Smooth muscle cell (in vitro differentiated cells): Measurements from ENCODE around the gene CFAP119. TPM values are rescaled to one million over a fixed set of nuclear protein-coding genes. Genes with fewer than 3 reads are reported as not detected.

Source experiments
- DNase-seq: peaks from one replicate; lab custom pipeline; 2025; ENCODE audit not compliant: unreplicated experiment; lab: John Stamatoyannopoulos, UW
- H2AFZ ChIP-seq: fragments of 200-600 bp; sonication (generic); 2 replicates; pipeline ENCODE4 v1.6.0; 2016; ENCODE audit warnings: antibody characterized with exemption, low read depth, mild to moderate bottlenecking
- H3F3A ChIP-seq: fragments of 200-600 bp; sonication (generic); 2 replicates; pipeline ENCODE4 v1.6.0; 2017; ENCODE audit warnings: antibody characterized with exemption, low read depth
- H3K27ac ChIP-seq: fragments of 200-600 bp; sonication (generic); 2 replicates; pipeline ENCODE4 v1.5.1; 2016; ENCODE audit warnings: low read depth, mild to moderate bottlenecking
- H3K27me3 ChIP-seq: fragments of 200-600 bp; sonication (generic); 2 replicates; pipeline ENCODE4 v1.6.1; 2016; ENCODE audit warnings: low read depth, mild to moderate bottlenecking
- H3K36me3 ChIP-seq: fragments of 200-600 bp; sonication (generic); 2 replicates; pipeline ENCODE4 v1.5.1; 2016; ENCODE audit warnings: low read depth
- H3K4me1 ChIP-seq: fragments of 200-600 bp; sonication (generic); 2 replicates; pipeline ENCODE4 v1.5.1; 2016; ENCODE audit warnings: low read depth
- H3K4me2 ChIP-seq: fragments of 200-600 bp; sonication (generic); 2 replicates; pipeline ENCODE4 v1.6.0; 2016; ENCODE audit warnings: mild to moderate bottlenecking
- H3K4me3 ChIP-seq: fragments of 200-600 bp; sonication (generic); 2 replicates; pipeline ENCODE4 v1.5.1; 2016; ENCODE audit warnings: mild to moderate bottlenecking
- H3K79me2 ChIP-seq: fragments of 200-600 bp; sonication (generic); 2 replicates; pipeline ENCODE4 v1.6.0; 2016; ENCODE audit warnings: low read depth, mild to moderate bottlenecking
- H3K9ac ChIP-seq: fragments of 200-600 bp; sonication (generic); 2 replicates; pipeline ENCODE4 v1.6.0; 2016; ENCODE audit warnings: low read depth
- H3K9me3 ChIP-seq: fragments of 200-600 bp; sonication (generic); replicated peaks from 2 replicates; pipeline ENCODE4 v1.5.1; 2016; ENCODE audit warnings: low read depth
- H4K20me1 ChIP-seq: fragments of 200-600 bp; sonication (generic); 2 replicates; pipeline ENCODE4 v1.6.0; 2016; ENCODE audit warnings: low read depth
- CTCF ChIP-seq: fragments of 200-600 bp; sonication (generic); IDR thresholded peaks from 2 replicates; pipeline ENCODE4 v1.5.1; 2017; ENCODE audit warnings: borderline replicate concordance, mild to moderate bottlenecking, antibody characterized with exemption; ENCODE audit not compliant: insufficient read depth, poor library complexity, severe bottlenecking
- WGBS: methylation state at CpG from one replicate; pipeline ENCODE4 v1.1.7; 2016; ENCODE audit warnings: low lambda C conversion rate; 5-methylcytosine and 5-hydroxymethylcytosine counted together
- polyA plus RNA-seq: library from polyadenylated mRNA; unstranded; fragments of >200 nt; fragmentation: Nextera tagmentation; extraction: Ambion mirVana; gene quantifications from 2 replicates; pipeline ENCODE4 v1.2.1, GENCODE V29; 2016
- total RNA-seq: library from RNA; depleted of rRNA; stranded (reverse); fragments of >200 nt; gene quantifications from 2 replicates; pipeline ENCODE4 v1.2.3, GENCODE V29; 2014

Gene CFAP119
- total and polyA plus RNA-seq, 2 experiments from 2014 or later = 3.5 to 5.2 TPM

- H3K36me3 ChIP-seq = no peaks in the 10 kb centered on the region
- no peaks in the 10 kb centered on the region for H3K27me3 ChIP-seq
- no peaks in the 10 kb centered on the region for H3K9me3 ChIP-seq
- TF ChIP-seq CTCF = no peak
- H3K4me2 ChIP-seq = peak within 1 kb of the TSS; percentile 94
- H3K4me1 ChIP-seq = peaks cover 14% of the 10 kb centered on the region
- DNase-seq = peak; percentile 38
- H3F3A ChIP-seq = no peaks in the 10 kb centered on the region
- 2% methylated on average over 34 of the region's 37 CpGs for WGBS
- H3K4me3 ChIP-seq = peak within 1 kb of the TSS; percentile 99
- H2AFZ ChIP-seq = peak within 1 kb of the TSS; percentile 83
- peak within 1 kb of the TSS; percentile 79 for H3K27ac ChIP-seq
- H3K9ac ChIP-seq = peak within 1 kb of the TSS; percentile 93
- H3K79me2 ChIP-seq = peaks cover 32% of the 10 kb centered on the region
- H4K20me1 ChIP-seq = peaks cover 11% of the 10 kb centered on the region
These were observed 25.2 kb upstream of the CFAP119 start, which contains the start of gene ZNF629 for GRCh38 chr16:30786936-30787612. TSS of gene ZNF629 (minus strand) at chr16:30787205. CDS start at chr16:30784482, 2,723 bp downstream.

GRCh38 chr16:30786115-30786935 is 24.5 kb upstream of the CFAP119 start:
- H2AFZ ChIP-seq = peak overlapping the region; percentile 83
- H3K4me2 ChIP-seq = peak overlapping the region; percentile 94
- peak overlapping the region; percentile 79 for H3K27ac ChIP-seq
- H3K36me3 ChIP-seq = no peaks in the 10 kb centered on the region
- peak; percentile 43 for DNase-seq
- WGBS = 17% methylated on average over 20 of the region's 57 CpGs
- peaks cover 11% of the 10 kb centered on the region for H4K20me1 ChIP-seq
- H3F3A ChIP-seq = no peaks in the 10 kb centered on the region
- peak overlapping the region; percentile 99 for H3K4me3 ChIP-seq
- peaks cover 32% of the 10 kb centered on the region for H3K79me2 ChIP-seq
- H3K9ac ChIP-seq = peak overlapping the region; percentile 93
- TF ChIP-seq CTCF = no peak
- H3K27me3 ChIP-seq = no peaks in the 10 kb centered on the region
- H3K9me3 ChIP-seq = no peaks in the 10 kb centered on the region
- H3K4me1 ChIP-seq = peaks cover 14% of the 10 kb centered on the region

- Histone ChIP-seq H2AFZ (no peak overlapping the region), H3K27me3 (no peaks in the 10 kb centered on the region), H3K4me3 (peak overlapping the region; percentile 99), H3K9ac (peak overlapping the region; percentile 93), H3K36me3 (no peaks in the 10 kb centered on the region), H3K79me2 (peaks cover 32% of the 10 kb centered on the region), H3K4me2 (peak overlapping the region; percentile 94), H3K4me1 (peaks cover 14% of the 10 kb centered on the region), H3F3A (no peaks in the 10 kb centered on the region), H3K9me3 (no peaks in the 10 kb centered on the region), H4K20me1 (peaks cover 11% of the 10 kb centered on the region), H3K27ac (peak overlapping the region; percentile 79)
- no peak for DNase-seq
- no peak for TF ChIP-seq CTCF
- 94% methylated on average over 7 of the region's 7 CpGs for WGBS
These were observed 23.6 kb upstream of the CFAP119 start for GRCh38 chr16:30785126-30786106.
